Panc1 (cell line): ENCODE data around the gene RASEF. TPM values are rescaled to one million over a fixed set of nuclear protein-coding genes. Genes with fewer than 3 reads are reported as not detected.

Experiments used
- ATAC-seq: fragments of 200-7000 bp; cut with Tn5 transposase; 2 replicates; pipeline ENCODE4 v1.9.1; 2020; ENCODE audit warnings: mild to moderate bottlenecking, moderate library complexity
- BruUV-seq: library from RNA; stranded (reverse); fragments of 400-500 nt; replicated peaks from 2 replicates; lab custom pipeline; 2021; lab: Mats Ljungman, UMichigan
- CTCF ChIA-PET: fragments of 300-600 bp; sonication (Branson Sonifier 250); formaldehyde crosslinking; loops from one replicate; lab custom pipeline; 2022; ENCODE audit warnings: antibody characterized with exemption; lab: Charles Lee
- POLR2A ChIA-PET: fragments of 300-600 bp; sonication (Branson Sonifier 250); formaldehyde crosslinking; loops from one replicate; lab custom pipeline; 2022; ENCODE audit warnings: antibody characterized with exemption; lab: Charles Lee
- DNase-seq: peaks from one replicate; pipeline ENCODE4 v3.0.0-alpha.2; 2010; ENCODE audit warnings: low read depth, low spot score
- H3K27ac ChIP-seq: 2 replicates; pipeline ENCODE4 v1.5.1; 2011; ENCODE audit warnings: mild to moderate bottlenecking, low read length, inconsistent platforms
- H3K27me3 ChIP-seq: fragments of 200-500 bp; sonication (Bioruptor generic); 2 replicates; pipeline ENCODE4 v1.6.0; 2014; ENCODE audit warnings: low read length, inconsistent platforms; ENCODE audit not compliant: control insufficient read depth, insufficient read depth
- H3K36me3 ChIP-seq: fragments of 200-500 bp; sonication (Bioruptor generic); 2 replicates; pipeline ENCODE4 v1.5.1; 2014; ENCODE audit warnings: inconsistent platforms, mild to moderate bottlenecking, low read length, moderate library complexity; ENCODE audit not compliant: control insufficient read depth, insufficient read depth
- H3K4me1 ChIP-seq: 2 replicates; pipeline ENCODE4 v1.5.1; 2011; ENCODE audit warnings: inconsistent platforms, mild to moderate bottlenecking, low read length, moderate library complexity; ENCODE audit not compliant: control insufficient read depth, insufficient read depth
- H3K4me3 ChIP-seq, 2 experiments: 2 replicates each; pipeline ENCODE4 v1.5.1; 2011 to 2012; ENCODE audit warnings: low read depth in 2 of 2, low read length in 2 of 2, mild to moderate bottlenecking in 2 of 2, inconsistent platforms in 1 of 2, moderate library complexity in 1 of 2
- H3K9me3 ChIP-seq: fragments of 200-500 bp; sonication (Bioruptor generic); 2 replicates; pipeline ENCODE4 v1.5.1; 2014; ENCODE audit warnings: low read depth, mild to moderate bottlenecking, inconsistent platforms, low read length, moderate library complexity; ENCODE audit not compliant: control insufficient read depth, insufficient read depth
- CTCF ChIP-seq: fragments of 450-650 bp; IDR thresholded peaks from 2 replicates; pipeline ENCODE4 v1.5.1; 2017; ENCODE audit warnings: mild to moderate bottlenecking
- POLR2AphosphoS5 ChIP-seq: IDR thresholded peaks from 2 replicates; pipeline ENCODE4 v1.6.1; 2012; ENCODE audit warnings: mild to moderate bottlenecking, low read depth, low read length, moderate library complexity
- REST ChIP-seq, 2 experiments: IDR thresholded peaks; 2 replicates each; pipeline ENCODE4 v1.6.1; 2011 to 2012; ENCODE audit warnings: low read depth in 2 of 2, control low read depth in 1 of 2, low read length in 1 of 2, mild to moderate bottlenecking in 1 of 2, moderate library complexity in 1 of 2; ENCODE audit not compliant: insufficient read depth in 1 of 2
- SIN3A ChIP-seq: IDR thresholded peaks from 2 replicates; pipeline ENCODE4 v1.6.1; 2012; ENCODE audit warnings: low read depth, mild to moderate bottlenecking, low read length, moderate library complexity, borderline replicate concordance; ENCODE audit not compliant: insufficient read depth
- TCF7L2 ChIP-seq: IDR thresholded peaks from 2 replicates; pipeline ENCODE4 v1.6.1; 2011; ENCODE audit warnings: mild to moderate bottlenecking, low read depth, low read length, inconsistent platforms
- in situ Hi-C: cut with HindIII; loops from 2 replicates; pipeline ENCODE4 v1.10.0; 2016; ENCODE audit warnings: low sequenced_read_pairs, low pct_unique_long_range_greater_than_20kb
- intact Hi-C: fragments of 100-400 bp; cut with micrococcal nuclease; formaldehyde crosslinking; loops from one replicate; pipeline ENCODE4 v1.10.0; 2022; ENCODE audit not compliant: unreplicated experiment
- total RNA-seq: library from RNA; stranded (reverse); gene quantifications from one replicate; pipeline ENCODE4 v1.2.1, GENCODE V29; 2021; ENCODE audit not compliant: unreplicated experiment

The RASEF gene
- total RNA-seq, 1 experiment from 2014 or later = 2.9 TPM

- DNase-seq = no peak
- in situ Hi-C loops = no loop called here
- TF ChIP-seq CTCF = no peak
- TF ChIP-seq POLR2AphosphoS5 = no peak
- no peak for TF ChIP-seq SIN3A
- Histone ChIP-seq H3K27ac (no peak overlapping the region), H3K9me3 (no peaks in the 10 kb centered on the region), H3K4me1 (no peaks in the 10 kb centered on the region), H3K36me3 (no peaks in the 10 kb centered on the region), H3K4me3 (no peak overlapping the region), H3K27me3 (no peaks in the 10 kb centered on the region)
- ATAC-seq = no peak
- no TSS peak for BruUV-seq
- intact Hi-C loops = no loop called here
- ChIA-PET POLR2A (no interaction called here), CTCF (no interaction called here)
Measured at GRCh38 chr9:83005963-83006362, 57.0 kb downstream of the RASEF start.

GRCh38 chr9:83005361-83005760 is 57.6 kb downstream of the RASEF start:
- POLR2A ChIA-PET = no interaction called here

More at GRCh38 chr9:83005361-83005760, 57.6 kb downstream of the RASEF start:
- CTCF ChIA-PET = no interaction called here
- in situ Hi-C loops = no loop called here
- H3K4me1 ChIP-seq = no peaks in the 10 kb centered on the region
- no peak overlapping the region for H3K27ac ChIP-seq
- H3K36me3 ChIP-seq = no peaks in the 10 kb centered on the region
- H3K9me3 ChIP-seq = no peaks in the 10 kb centered on the region
- no peak for DNase-seq
- no TSS peak for BruUV-seq
- intact Hi-C loops = no loop called here
- H3K27me3 ChIP-seq = no peaks in the 10 kb centered on the region
- no peak for ATAC-seq
- no peak for TF ChIP-seq REST (IDR thresholded peaks at IDR 0.05; ENCODE audit: insufficient read depth in 1 of 2, low read depth in 2 of 2, low read length in 1 of 2)
- no peak for TF ChIP-seq CTCF
- no peak for TF ChIP-seq POLR2AphosphoS5
- no peak for TF ChIP-seq SIN3A
- TF ChIP-seq TCF7L2 = no peak
- H3K4me3 ChIP-seq = no peak overlapping the region
